Hepatocyte (in vitro differentiated cells): Measurements from ENCODE around the gene HDAC6.

Experiments used
- CTCF ChIP-seq: fragments of 200-600 bp; sonication (generic); IDR thresholded peaks from 2 replicates; pipeline ENCODE4 v1.5.1; 2016; ENCODE audit warnings: antibody characterized with exemption, mild to moderate bottlenecking; ENCODE audit not compliant: poor library complexity
- EZH2 ChIP-seq: fragments of 200-600 bp; sonication (generic); IDR thresholded peaks from 2 replicates; pipeline ENCODE4 v1.6.1; 2016; ENCODE audit warnings: antibody characterized with exemption, mild to moderate bottlenecking, borderline replicate concordance

GRCh38 chrX:48813644-48814043, 11.8 kb downstream of the HDAC6 start:
- TF ChIP-seq EZH2 (no peak), CTCF (no peak)
